ENCODE data around the gene HINT1. TPM values are rescaled to one million over a fixed set of nuclear protein-coding genes. Genes with fewer than 3 reads are reported as not detected.
"Not testable (repeated sequence)": the region's sequence is repeated elsewhere in the genome, so short reads cannot be mapped to it uniquely, and the experiment has no call there.

HINT1 gene
- total RNA-seq, 1 donor from 2014 or later, result 206 TPM

GRCh38 chr5:131198625-131199024 lies 33.6 kb upstream of the HINT1 start:
- no peaks in the 10 kb centered on the region for H3K4me1 Mint-ChIP-seq (ENCODE audit: unreplicated experiment)
- no peaks in the 10 kb centered on the region for H3K9me3 Mint-ChIP-seq
- no peaks in the 10 kb centered on the region for H3K27me3 Mint-ChIP-seq
- H3K4me3 Mint-ChIP-seq, result no peak overlapping the region
- H3K36me3 Mint-ChIP-seq, result no peaks in the 10 kb centered on the region
- H3K27ac Mint-ChIP-seq, result no peak overlapping the region
- TF ChIP-seq, protein P1, sequence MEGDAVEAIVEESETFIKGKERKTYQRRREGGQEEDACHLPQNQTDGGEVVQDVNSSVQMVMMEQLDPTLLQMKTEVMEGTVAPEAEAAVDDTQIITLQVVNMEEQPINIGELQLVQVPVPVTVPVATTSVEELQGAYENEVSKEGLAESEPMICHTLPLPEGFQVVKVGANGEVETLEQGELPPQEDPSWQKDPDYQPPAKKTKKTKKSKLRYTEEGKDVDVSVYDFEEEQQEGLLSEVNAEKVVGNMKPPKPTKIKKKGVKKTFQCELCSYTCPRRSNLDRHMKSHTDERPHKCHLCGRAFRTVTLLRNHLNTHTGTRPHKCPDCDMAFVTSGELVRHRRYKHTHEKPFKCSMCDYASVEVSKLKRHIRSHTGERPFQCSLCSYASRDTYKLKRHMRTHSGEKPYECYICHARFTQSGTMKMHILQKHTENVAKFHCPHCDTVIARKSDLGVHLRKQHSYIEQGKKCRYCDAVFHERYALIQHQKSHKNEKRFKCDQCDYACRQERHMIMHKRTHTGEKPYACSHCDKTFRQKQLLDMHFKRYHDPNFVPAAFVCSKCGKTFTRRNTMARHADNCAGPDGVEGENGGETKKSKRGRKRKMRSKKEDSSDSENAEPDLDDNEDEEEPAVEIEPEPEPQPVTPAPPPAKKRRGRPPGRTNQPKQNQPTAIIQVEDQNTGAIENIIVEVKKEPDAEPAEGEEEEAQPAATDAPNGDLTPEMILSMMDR (conservative IDR thresholded peaks at IDR 0.05), result no peak
- no peak for DNase-seq (ENCODE audit: extremely low spot score, unreplicated experiment)

DNA sequence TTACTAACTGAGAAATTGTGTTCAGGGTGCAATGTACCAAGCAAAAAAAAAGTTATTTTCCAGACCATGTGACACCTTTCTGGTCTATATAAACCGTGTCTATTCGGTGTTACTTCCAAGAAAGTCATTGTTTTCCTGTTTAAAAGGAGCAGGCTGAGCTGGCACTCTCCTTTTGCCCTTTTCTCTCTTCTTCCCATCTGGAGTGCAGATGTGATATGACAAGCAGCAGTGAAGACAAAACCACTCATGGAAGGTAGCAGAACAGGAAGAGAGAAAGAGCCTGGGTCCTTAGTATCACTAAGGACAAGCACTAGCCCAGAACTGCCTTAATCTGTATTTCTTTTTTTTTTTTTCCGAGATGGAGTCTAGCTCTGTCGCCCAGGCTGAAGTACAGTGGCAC lies 31.3 kb upstream of the HINT1 start:
- H3K27ac Mint-ChIP-seq, result no peak overlapping the region
- no peaks in the 10 kb centered on the region for H3K4me1 Mint-ChIP-seq (ENCODE audit: unreplicated experiment)
- no peak overlapping the region for H3K4me3 Mint-ChIP-seq
- H3K36me3 Mint-ChIP-seq, result no peaks in the 10 kb centered on the region
- TF ChIP-seq, protein P1 (conservative IDR thresholded peaks at IDR 0.05), result no peak
- H3K27me3 Mint-ChIP-seq, result no peaks in the 10 kb centered on the region
- no peak for DNase-seq (ENCODE audit: extremely low spot score, unreplicated experiment)
- H3K9me3 Mint-ChIP-seq, result no peaks in the 10 kb centered on the region

GRCh38 chr5:131195696-131196095 lies 30.6 kb upstream of the HINT1 start:
- Mint-ChIP-seq H3K27me3 (no peaks in the 10 kb centered on the region), H3K9me3 (no peaks in the 10 kb centered on the region), H3K36me3 (no peaks in the 10 kb centered on the region), H3K27ac (no peak overlapping the region), H3K4me3 (no peak overlapping the region), H3K4me1 (ENCODE audit: unreplicated experiment) (no peaks in the 10 kb centered on the region)
- DNase-seq (ENCODE audit: extremely low spot score, unreplicated experiment), result no peak
- TF ChIP-seq, protein P1 (conservative IDR thresholded peaks at IDR 0.05), result no peak

GRCh38 chr5:131194725-131195124 lies 29.7 kb upstream of the HINT1 start:
- Mint-ChIP-seq H3K27me3 (no peaks in the 10 kb centered on the region), H3K36me3 (no peaks in the 10 kb centered on the region), H3K27ac (no peak overlapping the region), H3K4me3 (no peak overlapping the region), H3K4me1 (ENCODE audit: unreplicated experiment) (no peaks in the 10 kb centered on the region), H3K9me3 (no peaks in the 10 kb centered on the region)
- TF ChIP-seq, protein P1 (conservative IDR thresholded peaks at IDR 0.05), result no peak
- DNase-seq (ENCODE audit: extremely low spot score, unreplicated experiment), result no peak

GRCh38 chr5:131193897-131194296 lies 28.8 kb upstream of the HINT1 start:
- H3K27ac Mint-ChIP-seq; H3K4me3 Mint-ChIP-seq; H3K27me3 Mint-ChIP-seq; H3K9me3 Mint-ChIP-seq; H3K4me1 Mint-ChIP-seq (ENCODE audit: unreplicated experiment); DNase-seq (ENCODE audit: extremely low spot score, unreplicated experiment); H3K36me3 Mint-ChIP-seq: not testable (repeated sequence)

DNA sequence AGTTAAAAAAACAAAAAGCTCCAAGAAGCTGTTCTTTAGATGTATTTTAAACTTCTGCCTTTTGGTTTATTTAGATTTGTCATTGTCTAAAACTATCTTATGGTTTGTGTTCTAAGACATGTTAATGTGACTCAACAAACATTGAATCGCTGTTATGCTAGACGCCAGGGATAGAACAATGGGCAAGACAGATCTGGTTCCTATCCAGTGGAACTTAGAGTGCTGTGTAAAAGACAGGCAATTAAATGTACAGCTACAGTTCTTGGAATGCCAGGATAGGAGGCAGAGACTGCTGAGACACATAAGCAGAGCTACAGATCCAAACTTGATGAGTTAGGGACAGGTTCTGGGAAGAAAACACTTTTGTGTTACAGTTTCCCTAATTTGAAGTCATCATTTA lies 28.1 kb upstream of the HINT1 start:
- peaks cover 5% of the 10 kb centered on the region for H3K36me3 Mint-ChIP-seq

More for the DNA sequence above, 28.1 kb upstream of the HINT1 start:
- H3K4me1 Mint-ChIP-seq (ENCODE audit: unreplicated experiment), result no peaks in the 10 kb centered on the region
- TF ChIP-seq, protein P1 (conservative IDR thresholded peaks at IDR 0.05), result no peak
- H3K27ac Mint-ChIP-seq, result no peak overlapping the region
- H3K9me3 Mint-ChIP-seq, result no peaks in the 10 kb centered on the region
- no peak for DNase-seq (ENCODE audit: extremely low spot score, unreplicated experiment)
- no peaks in the 10 kb centered on the region for H3K27me3 Mint-ChIP-seq
- H3K4me3 Mint-ChIP-seq, result no peak overlapping the region

Data from type B pancreatic cell (in vitro differentiated cells).